Renal cortical epithelial cell (primary cell): ENCODE data around the gene ARID5A. TPM values are rescaled to one million over a fixed set of nuclear protein-coding genes. Genes with fewer than 3 reads are reported as not detected.
A peak's percentile ranks its signal among the peaks of the same experiment; 100 is the strongest.
"Not testable (repeated sequence)": the region's sequence is repeated elsewhere in the genome, so short reads cannot be mapped to it uniquely, and the experiment has no call there.

Experiments
- DNase-seq: peaks from one replicate; pipeline ENCODE4 v3.0.0-alpha.2; 2011; ENCODE audit warnings: low read depth
- total RNA-seq: library from RNA; depleted of rRNA; stranded (reverse); fragments of >200 nt; gene quantifications from 2 replicates; pipeline ENCODE4 v1.2.3, GENCODE V29; 2014

The ARID5A gene
- 3.3 and 6.6 TPM in 2 replicates for total RNA-seq

DNA sequence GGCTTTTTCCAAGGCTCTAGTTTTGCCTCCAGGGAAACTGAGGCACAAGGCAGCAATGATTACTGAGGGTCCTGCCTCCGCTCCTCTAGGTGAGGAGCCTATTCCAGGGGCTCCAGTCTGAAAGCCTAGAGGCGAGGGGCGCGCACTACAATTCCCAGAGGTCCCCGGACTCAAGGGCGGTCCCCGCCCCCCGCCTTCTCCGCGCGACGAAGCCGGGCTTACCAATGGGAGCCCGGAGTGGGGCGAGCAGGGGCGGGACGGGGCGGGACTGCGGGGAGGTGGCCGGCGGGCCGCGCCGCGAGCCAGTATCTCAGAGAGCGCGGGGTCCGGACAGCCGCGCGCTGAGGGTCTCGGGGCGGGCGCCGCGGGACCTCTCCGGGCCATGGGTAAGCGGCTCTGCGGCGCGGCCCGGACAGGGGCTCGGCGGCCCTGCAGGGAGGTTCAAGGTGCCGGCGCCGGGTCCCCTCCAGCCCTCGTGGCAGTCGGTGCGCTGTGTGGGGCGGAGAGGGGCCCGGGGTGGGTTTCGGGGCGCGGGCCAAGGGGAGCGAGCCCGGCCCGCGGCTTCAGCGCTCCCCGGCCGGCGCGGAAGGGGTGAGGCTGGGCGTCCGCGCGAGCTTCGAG, at the start of gene ARID5A:
ARID5A (plus strand) TSS at position 308 of the 621 bp plus-strand sequence; CDS start at position 383, 75 bp downstream.
- DNase-seq, result peak; percentile 66

DNA sequence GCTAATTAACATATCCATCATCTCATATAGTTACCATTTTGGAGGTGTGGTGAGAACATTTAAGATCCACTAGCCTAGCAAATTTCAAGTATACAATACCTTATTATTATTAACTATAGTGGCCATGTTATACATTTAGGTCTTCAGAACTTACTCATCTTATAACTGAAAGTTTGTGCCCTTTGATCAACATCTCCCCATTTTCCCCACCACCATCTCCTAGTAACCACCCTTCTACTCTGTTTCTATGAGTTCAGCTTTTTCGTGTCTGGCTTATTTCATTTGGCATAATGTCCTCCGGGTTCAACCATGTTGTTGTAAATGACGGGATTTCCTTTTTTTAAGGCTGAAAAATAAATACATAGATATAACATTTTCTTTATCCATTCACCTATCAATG, 47.3 kb upstream of the ARID5A start:
- DNase-seq, result no peak

DNA sequence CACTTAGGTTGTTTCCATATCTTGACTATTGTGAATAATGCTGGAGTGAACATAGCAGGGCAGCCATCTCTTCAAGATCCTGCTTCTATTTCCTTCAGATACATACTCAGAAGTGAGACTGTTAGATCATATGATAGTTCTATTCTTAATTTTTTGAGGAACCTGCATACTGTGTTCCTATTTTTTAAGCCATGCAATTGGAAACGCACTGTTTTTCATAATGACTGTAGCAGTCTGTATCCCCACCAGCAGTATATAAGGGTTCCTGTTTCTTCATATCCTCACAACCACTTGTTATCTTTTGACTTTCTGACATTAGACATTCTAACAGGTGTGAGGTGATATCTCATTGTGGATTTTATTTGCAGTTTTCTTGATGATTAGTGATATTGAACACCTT, 46.9 kb upstream of the ARID5A start:
- DNase-seq, result no peak

- DNase-seq, result no peak
These were observed 44.6 kb upstream of the ARID5A start for GRCh38 chr2:96491860-96492497.

- DNase-seq, result peak; percentile 97
These were observed 43.5 kb upstream of the ARID5A start for GRCh38 chr2:96493072-96493471.

GRCh38 chr2:96494188-96494587, 42.4 kb upstream of the ARID5A start:
- no peak for DNase-seq

DNA sequence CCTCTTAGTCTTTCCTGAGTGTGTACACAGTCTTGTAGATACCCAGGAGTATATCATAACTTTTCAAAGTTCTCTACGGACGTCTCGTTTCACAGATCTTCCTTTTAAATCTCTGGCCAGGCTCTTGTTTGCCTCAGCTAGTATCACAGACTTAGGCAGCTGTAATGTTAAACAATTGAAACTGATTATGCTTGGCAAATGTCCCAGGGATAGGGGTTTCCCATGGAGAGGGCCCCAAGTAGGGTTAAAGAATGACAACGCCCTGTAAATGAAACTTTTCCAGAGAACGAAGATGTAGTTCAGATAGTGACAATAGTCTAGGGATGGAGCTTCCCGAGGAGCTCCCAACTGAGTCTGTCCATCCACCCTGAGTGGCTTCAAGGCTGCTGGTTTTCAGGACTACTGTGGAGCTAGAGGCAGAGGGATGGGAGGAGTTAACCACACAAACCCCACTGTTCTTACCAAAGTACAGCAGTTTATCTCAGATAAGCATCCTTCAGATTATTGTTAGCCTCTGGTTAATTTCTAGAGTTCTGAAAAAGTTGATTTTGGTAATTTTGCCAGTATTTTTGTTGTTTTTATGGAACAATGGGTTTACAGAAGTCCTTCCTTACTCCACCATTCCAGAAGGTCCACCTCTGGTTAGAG, 40.4 kb upstream of the ARID5A start:
- DNase-seq, result no peak

GRCh38 chr2:96498021-96498431, 38.5 kb upstream of the ARID5A start:
- DNase-seq, result no peak

- not testable (repeated sequence) for DNase-seq
These were observed 37.9 kb upstream of the ARID5A start for GRCh38 chr2:96498611-96499010.

- DNase-seq, result no peak
These were observed 37.2 kb upstream of the ARID5A start for GRCh38 chr2:96499061-96499960.

DNA sequence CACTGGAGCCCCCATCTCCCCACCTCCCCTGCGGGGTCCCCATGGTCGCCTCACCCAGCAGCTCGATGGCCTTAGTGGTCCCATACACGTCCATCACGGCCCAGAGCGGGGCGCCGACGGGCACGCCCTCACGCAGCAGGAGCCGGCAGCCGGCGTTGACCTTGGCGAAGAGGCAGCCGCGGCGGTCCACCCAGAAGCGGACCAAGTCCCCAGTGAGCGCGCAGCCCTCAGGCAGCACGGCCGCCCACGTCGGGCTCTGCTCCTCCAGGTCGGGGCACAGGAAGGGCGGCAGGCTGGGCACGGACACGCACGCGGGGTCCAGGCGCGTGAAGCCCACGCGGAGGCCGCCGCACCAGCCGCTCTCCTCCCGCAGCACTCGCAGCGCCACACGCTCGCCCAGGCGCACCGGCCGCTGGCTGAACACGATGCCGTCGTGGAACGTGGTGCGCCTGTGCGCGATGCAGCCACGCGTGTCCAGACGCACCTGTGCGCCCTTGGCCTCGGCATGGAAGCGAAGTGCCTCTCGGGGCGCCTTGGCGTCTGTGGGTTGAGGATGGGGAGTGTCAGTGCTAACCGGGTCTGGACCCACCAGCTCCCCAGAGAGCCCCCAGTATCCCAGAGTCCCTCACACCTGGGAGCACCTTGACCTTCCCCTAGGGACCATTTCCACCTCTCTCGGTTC, 36.0 kb upstream of the ARID5A start:
- no peak for DNase-seq

DNA sequence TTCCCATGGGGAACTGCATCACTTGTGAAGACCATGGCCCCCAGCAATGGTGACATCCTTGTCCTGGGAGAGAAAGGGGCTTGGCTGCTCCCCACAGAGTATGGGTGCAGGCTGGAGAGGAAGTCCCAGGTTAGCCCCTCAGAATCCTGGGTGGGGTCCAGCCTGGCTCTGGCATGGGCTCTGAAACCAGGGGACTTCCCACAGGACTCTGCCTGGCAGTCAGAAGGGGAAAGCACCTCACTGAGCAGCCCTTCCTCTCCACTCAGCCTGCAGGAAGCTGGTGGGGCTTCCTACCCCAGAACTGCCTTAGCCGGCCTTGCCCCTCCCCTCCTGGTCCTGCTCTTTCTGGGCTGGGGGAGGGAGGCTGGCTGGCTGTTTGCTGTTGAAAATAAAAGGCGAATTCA, 35.1 kb upstream of the ARID5A start:
- no peak for DNase-seq

DNA sequence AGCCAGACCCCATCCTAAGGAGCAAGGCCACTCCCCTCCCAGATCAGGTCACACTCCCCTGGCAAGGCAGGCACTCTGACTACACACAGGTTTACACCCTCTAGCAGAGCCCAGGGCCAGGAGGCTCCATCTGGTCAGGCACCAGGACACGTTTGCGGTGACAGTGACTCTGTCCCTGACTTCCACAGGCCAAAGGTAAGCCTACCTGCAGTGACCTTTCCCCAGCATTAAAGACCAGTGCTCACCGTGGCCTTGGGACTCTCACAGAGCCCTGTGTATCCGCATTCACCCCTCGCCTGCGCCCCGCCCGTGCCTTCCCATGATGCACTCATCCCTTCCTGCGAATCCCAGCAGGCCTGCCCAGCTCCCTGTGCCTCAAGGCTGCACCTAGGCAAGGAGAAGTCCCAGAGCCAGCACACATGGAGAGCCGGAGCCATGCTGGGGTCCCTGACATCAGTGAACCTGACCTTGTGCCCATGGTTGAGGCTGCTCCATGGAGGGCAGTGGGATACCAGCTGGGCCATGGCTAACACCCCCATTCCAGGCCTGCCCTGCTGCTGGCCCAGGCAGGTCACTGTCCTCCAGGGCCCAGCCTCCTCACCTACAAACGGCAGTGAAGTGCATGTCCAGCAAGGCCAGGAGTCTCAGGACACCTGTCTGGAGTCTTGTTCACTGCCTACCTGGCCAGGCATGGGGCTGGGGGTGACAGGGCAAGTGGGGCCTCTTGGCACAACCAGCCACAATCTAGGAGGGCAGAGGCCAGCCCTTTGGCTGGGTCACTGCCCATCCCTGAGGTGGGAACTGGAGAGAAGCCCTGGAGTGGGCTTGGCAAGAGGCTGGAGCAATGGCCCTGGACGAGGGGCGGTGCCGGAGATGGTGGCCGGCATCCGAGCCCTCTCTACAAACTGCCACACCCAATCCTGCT, 34.4 kb upstream of the ARID5A start:
- no peak for DNase-seq

GRCh38 chr2:96502891-96503636, 33.5 kb upstream of the ARID5A start:
- DNase-seq, result peak; percentile 32

DNA sequence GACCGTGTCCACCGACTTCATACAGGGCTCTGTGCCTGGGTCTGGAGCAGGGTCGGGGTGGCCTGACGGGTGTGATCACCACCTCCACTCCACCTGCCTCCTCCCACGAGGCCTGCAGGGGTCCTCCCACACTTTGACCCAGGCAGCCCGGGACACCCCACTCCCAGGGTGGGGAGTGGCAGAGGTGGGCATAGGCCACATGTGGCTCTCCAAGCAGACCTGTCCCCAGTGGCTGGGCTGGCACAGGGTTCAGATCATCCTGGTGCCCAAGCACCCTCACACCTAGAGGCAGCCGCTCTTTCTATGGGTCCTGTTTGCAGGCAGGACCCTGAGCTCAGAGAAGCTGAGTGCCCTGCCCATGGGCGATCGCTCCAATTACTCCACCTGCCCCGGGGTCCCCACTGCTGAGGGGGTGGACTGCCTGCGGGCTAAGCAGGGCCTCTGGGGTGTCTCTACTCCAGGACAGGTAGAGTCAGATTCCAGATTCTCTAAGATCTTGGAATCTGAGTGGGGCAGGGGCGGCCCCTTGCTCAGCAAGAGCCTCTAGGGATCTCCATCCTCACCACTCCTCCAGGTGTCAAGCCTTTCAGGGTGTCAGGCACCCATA, 32.8 kb upstream of the ARID5A start:
- DNase-seq, result no peak

GRCh38 chr2:96505231-96505889, 31.2 kb upstream of the ARID5A start, which contains the start of gene NEURL3:
Gene NEURL3 (minus strand): TSS chr2:96505357. CDS start chr2:96505286, 71 bp downstream.
- DNase-seq, result peak; percentile 97

DNA sequence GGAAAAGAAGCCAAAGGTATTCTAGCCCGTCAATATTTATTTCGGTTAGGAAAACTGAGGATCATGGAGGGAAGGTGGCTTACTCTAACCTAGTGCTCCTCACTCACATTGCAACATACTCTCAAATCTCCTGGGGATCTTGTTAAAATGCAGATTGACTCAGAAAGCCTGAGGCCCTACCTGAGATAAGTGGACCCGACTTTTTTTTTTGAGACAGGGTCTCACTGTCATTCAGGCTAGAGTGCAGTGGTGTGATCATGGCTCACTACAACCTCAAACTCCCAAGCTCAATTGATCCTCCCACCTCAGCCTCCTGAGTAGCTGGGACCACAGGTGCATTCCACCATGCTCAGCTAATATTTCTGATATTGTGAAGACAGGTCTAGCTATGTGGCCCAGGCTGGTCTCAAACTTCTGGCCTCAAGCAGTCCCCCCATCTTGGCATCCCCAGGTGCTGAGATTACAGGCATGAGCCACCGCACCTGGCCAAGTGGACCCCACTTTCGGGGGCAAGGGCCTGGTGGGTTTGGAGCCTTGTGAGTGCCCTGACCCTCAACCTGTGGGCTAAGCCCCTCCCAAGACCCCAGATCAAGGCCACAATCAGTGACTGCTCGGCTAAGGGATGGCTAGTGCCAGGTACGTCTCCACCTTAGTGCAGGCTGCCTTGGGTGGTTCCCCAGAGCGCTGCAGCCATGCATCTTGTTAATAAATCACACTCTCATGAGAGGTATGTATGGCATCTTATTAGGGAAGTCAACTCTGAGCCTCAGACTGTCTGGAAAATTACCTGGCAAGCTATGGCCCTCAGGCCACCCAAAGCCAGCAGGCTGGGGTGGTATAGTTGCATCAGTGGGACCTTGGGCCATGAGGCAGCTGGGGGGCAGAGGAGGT, 30.3 kb upstream of the ARID5A start:
- peak; percentile 39 for DNase-seq

GRCh38 chr2:96506907-96507240, 29.7 kb upstream of the ARID5A start:
- DNase-seq, result no peak
